ENCODE measurements around the gene DNAH9.

Gene DNAH9

DNA sequence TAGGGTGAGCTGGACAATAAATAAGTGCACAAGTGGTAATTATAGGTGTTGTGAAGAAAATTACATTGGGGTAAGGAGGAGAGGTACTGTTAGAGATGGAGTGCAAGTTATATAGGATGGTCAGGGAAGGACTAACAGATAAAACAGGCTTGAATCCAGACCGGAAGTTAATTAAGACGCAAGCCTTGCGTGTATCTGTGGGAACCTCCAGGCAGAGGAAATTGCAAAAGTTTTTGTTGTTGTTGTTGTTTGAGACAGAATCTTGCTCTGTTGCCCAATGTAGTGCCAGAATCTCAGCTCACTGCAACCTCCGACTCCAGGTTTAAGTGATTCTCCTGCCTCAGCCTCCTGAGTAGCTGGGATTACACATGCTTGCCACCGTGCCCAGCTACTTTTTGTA lies 401.4 kb downstream of the DNAH9 start:
- TF ChIP-seq, protein P1, sequence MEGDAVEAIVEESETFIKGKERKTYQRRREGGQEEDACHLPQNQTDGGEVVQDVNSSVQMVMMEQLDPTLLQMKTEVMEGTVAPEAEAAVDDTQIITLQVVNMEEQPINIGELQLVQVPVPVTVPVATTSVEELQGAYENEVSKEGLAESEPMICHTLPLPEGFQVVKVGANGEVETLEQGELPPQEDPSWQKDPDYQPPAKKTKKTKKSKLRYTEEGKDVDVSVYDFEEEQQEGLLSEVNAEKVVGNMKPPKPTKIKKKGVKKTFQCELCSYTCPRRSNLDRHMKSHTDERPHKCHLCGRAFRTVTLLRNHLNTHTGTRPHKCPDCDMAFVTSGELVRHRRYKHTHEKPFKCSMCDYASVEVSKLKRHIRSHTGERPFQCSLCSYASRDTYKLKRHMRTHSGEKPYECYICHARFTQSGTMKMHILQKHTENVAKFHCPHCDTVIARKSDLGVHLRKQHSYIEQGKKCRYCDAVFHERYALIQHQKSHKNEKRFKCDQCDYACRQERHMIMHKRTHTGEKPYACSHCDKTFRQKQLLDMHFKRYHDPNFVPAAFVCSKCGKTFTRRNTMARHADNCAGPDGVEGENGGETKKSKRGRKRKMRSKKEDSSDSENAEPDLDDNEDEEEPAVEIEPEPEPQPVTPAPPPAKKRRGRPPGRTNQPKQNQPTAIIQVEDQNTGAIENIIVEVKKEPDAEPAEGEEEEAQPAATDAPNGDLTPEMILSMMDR (IDR thresholded peaks at IDR 0.05; ENCODE audit: low read depth, low read length, missing control alignments): no peak
- Histone ChIP-seq H3K27ac (no peak overlapping the region), H3K27me3 (replicated peaks) (no peaks in the 10 kb centered on the region), H3K4me3 (ENCODE audit: low read depth, low read length) (no peak overlapping the region), H3K36me3 (replicated peaks) (no peaks in the 10 kb centered on the region)
- in situ Hi-C loops (cut with HindIII; ENCODE audit: low pct_ligation_motif_present, low sequenced_read_pairs): loop anchor here (25.0 kb wide), 1 partner anchor 1262 kb away; the partner anchor contains the start of gene TMEM220
- no peak for DNase-seq

DNA sequence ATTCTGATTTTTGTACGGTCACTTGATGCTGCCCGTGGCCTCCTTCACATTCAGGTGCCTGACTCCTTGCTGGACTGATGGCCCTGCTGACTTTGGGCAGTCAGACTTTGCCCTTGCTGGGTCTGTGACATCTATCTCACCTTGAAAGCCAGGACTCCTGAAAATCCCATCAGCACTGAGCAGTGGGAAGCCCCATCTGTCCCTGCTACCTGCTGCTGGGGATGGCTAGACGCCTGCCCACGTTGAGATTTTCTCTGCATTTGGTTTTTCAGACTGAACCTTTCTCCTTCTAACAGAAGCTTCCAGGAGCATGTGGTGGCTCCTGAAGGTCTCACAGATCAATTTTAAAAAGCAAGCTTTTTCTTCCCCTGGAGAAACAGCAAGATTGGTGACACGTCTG lies 409.2 kb downstream of the DNAH9 start:
- in situ Hi-C loops (cut with HindIII; ENCODE audit: low pct_ligation_motif_present, low sequenced_read_pairs): no loop called here
- DNase-seq: no peak
- Histone ChIP-seq H3K36me3 (replicated peaks) (no peaks in the 10 kb centered on the region), H3K27me3 (replicated peaks) (no peaks in the 10 kb centered on the region), H3K4me3 (ENCODE audit: low read depth, low read length) (no peak overlapping the region), H3K27ac (no peak overlapping the region)
- TF ChIP-seq, protein P1 (IDR thresholded peaks at IDR 0.05; ENCODE audit: low read depth, low read length, missing control alignments): no peak
